Measurements from ENCODE around the gene ZCCHC4.

ZCCHC4 gene

GRCh38 chr4:25312496-25313200, at the start of gene ZCCHC4:
Gene ZCCHC4 (plus strand): TSS chr4:25312774. CDS start chr4:25312810, 36 bp downstream.
- DNase-seq (ENCODE audit: low read depth), result peak; percentile 94
- H3K4me3 ChIP-seq (replicated peaks; ENCODE audit: low read depth, low read length), result peak within 1 kb of the TSS; percentile 95
- peak; percentile 91 for TF ChIP-seq CTCF (IDR thresholded peaks at IDR 0.05; ENCODE audit: low read length, missing control alignments)

- no peak overlapping the region for H3K4me3 ChIP-seq (replicated peaks; ENCODE audit: low read depth, low read length)
- TF ChIP-seq CTCF (IDR thresholded peaks at IDR 0.05; ENCODE audit: low read length, missing control alignments), result no peak
- DNase-seq (ENCODE audit: low read depth), result peak; percentile 16
Measured at GRCh38 chr4:25271866-25272265, 40.7 kb upstream of the ZCCHC4 start.

GRCh38 chr4:25280210-25280609, 32.4 kb upstream of the ZCCHC4 start:
- no peak for TF ChIP-seq CTCF (IDR thresholded peaks at IDR 0.05; ENCODE audit: low read length, missing control alignments)
- DNase-seq (ENCODE audit: low read depth), result no peak

GRCh38 chr4:25283948-25284347, 28.6 kb upstream of the ZCCHC4 start:
- no peak overlapping the region for H3K4me3 ChIP-seq (replicated peaks; ENCODE audit: low read depth, low read length)
- no peak for TF ChIP-seq CTCF (IDR thresholded peaks at IDR 0.05; ENCODE audit: low read length, missing control alignments)
- no peak for DNase-seq (ENCODE audit: low read depth)

More at GRCh38 chr4:25280210-25280609, 32.4 kb upstream of the ZCCHC4 start:
- H3K4me3 ChIP-seq (replicated peaks; ENCODE audit: low read depth, low read length), result no peak overlapping the region

- no peak for DNase-seq (ENCODE audit: low read depth)
- TF ChIP-seq CTCF (IDR thresholded peaks at IDR 0.05; ENCODE audit: low read length, missing control alignments), result no peak
- no peak overlapping the region for H3K4me3 ChIP-seq (replicated peaks; ENCODE audit: low read depth, low read length)
Measured at GRCh38 chr4:25284466-25284865, 28.1 kb upstream of the ZCCHC4 start.

- DNase-seq (ENCODE audit: low read depth), result no peak
- no peak overlapping the region for H3K4me3 ChIP-seq (replicated peaks; ENCODE audit: low read depth, low read length)
- TF ChIP-seq CTCF (IDR thresholded peaks at IDR 0.05; ENCODE audit: low read length, missing control alignments), result no peak
Measured at GRCh38 chr4:25290490-25291067, 22.0 kb upstream of the ZCCHC4 start.
